GM13976 (cell line): Measurements from ENCODE around the gene DPT.

Experiments used
- DNase-seq: peaks from one replicate; pipeline ENCODE4 v3.0.0; 2012; ENCODE audit warnings: low spot score
- CTCF ChIP-seq: IDR thresholded peaks from 2 replicates; pipeline ENCODE4 v1.5.1; 2012; ENCODE audit warnings: borderline replicate concordance, mild to moderate bottlenecking; ENCODE audit not compliant: insufficient read depth; ENCODE audit errors: extremely low read depth, missing control alignments, control extremely low read depth
- in situ Hi-C: fragments of 300-500 bp; cut with MboI; formaldehyde crosslinking; loops from one replicate; pipeline ENCODE4 v1.12.0; 2022; ENCODE audit warnings: low sequenced_read_pairs, mixed read lengths, inconsistent platforms; ENCODE audit not compliant: unreplicated experiment

The DPT gene

GRCh38 chr1:168693872-168694238 is 35.2 kb downstream of the DPT start:
- DNase-seq = no peak
- TF ChIP-seq CTCF = no peak
- in situ Hi-C loops = no loop called here

- DNase-seq = no peak
Measured at GRCh38 chr1:168693197-168693871, 35.7 kb downstream of the DPT start.

GRCh38 chr1:168692472-168692871 is 36.5 kb downstream of the DPT start:
- TF ChIP-seq CTCF = no peak
- DNase-seq = no peak
- in situ Hi-C loops = no loop called here

More at GRCh38 chr1:168693197-168693871, 35.7 kb downstream of the DPT start:
- TF ChIP-seq CTCF = no peak
- in situ Hi-C loops = no loop called here

GRCh38 chr1:168691541-168691940 is 37.5 kb downstream of the DPT start:
- in situ Hi-C loops = no loop called here
- DNase-seq = no peak
- no peak for TF ChIP-seq CTCF

GRCh38 chr1:168689726-168690602 is 39.0 kb downstream of the DPT start:
- in situ Hi-C loops = no loop called here

GRCh38 chr1:168689327-168689657 is 39.7 kb downstream of the DPT start:
- no peak for DNase-seq
- in situ Hi-C loops = no loop called here
- TF ChIP-seq CTCF = no peak

More at GRCh38 chr1:168689726-168690602, 39.0 kb downstream of the DPT start:
- TF ChIP-seq CTCF = no peak
- DNase-seq = no peak
